Transverse colon (tissue), 3 donors: ENCODE measurements around the gene ADM.

Experiments
- POLR2A ChIP-seq: fragments of 450-650 bp; IDR thresholded peaks from one replicate; pipeline ENCODE4 v1.6.1; 2016; ENCODE audit warnings: antibody characterized with exemption, mild to moderate bottlenecking, moderate library complexity
- TF ChIP-seq, protein P1 (sequence below), 5 experiments: fragments of 200-600 bp in 3 of 5; fragments of 450-650 bp in 2 of 5; sonication (generic) in 3 of 5; IDR thresholded peaks; 1 replicate in 2 of 5; 2 replicates in 3 of 5; pipeline ENCODE4 v1.5.1; 2016 to 2017; ENCODE audit warnings: antibody characterized with exemption in 5 of 5, inconsistent platforms in 3 of 5, mild to moderate bottlenecking in 2 of 5, moderate library complexity in 1 of 5

DNA sequence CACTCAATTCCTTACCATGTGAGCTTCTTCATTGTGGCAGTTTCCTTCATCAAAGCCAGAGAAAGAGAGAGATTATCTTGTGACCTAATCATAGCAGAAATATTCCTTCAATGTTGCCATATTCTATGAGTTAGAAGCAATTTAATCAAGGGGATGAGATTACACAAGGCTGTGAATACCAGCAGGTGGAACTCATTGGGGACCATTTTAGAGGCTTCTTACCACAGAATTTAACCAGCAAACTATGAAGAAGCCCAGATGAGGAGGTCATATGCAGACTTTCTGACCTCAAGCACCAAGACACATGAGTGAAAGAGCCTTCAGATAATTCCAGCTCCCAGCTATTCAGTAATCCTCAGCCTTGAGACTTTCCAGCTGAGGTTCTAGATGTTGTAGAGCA is 51.3 kb downstream of the ADM start:
- TF ChIP-seq, protein P1, sequence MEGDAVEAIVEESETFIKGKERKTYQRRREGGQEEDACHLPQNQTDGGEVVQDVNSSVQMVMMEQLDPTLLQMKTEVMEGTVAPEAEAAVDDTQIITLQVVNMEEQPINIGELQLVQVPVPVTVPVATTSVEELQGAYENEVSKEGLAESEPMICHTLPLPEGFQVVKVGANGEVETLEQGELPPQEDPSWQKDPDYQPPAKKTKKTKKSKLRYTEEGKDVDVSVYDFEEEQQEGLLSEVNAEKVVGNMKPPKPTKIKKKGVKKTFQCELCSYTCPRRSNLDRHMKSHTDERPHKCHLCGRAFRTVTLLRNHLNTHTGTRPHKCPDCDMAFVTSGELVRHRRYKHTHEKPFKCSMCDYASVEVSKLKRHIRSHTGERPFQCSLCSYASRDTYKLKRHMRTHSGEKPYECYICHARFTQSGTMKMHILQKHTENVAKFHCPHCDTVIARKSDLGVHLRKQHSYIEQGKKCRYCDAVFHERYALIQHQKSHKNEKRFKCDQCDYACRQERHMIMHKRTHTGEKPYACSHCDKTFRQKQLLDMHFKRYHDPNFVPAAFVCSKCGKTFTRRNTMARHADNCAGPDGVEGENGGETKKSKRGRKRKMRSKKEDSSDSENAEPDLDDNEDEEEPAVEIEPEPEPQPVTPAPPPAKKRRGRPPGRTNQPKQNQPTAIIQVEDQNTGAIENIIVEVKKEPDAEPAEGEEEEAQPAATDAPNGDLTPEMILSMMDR (IDR thresholded peaks at IDR 0.05) = no peak
- TF ChIP-seq POLR2A = no peak
